CD4-positive, alpha-beta T cell (primary cell): ENCODE results near the gene XCR1. TPM values are rescaled to one million over a fixed set of nuclear protein-coding genes. Genes with fewer than 3 reads are reported as not detected.
A peak's percentile ranks its signal among the peaks of the same experiment; 100 is the strongest.

Experiments
- ATAC-seq: fragments of 200-7000 bp; cut with Tn5 transposase; one replicate; pipeline ENCODE4 v1.10.0; 2022; ENCODE audit warnings: mild to moderate bottlenecking; ENCODE audit not compliant: poor library complexity
- CTCF ChIA-PET: fragments of 350-600 bp; sonication (Branson Sonifier 250); formaldehyde crosslinking; loops from one replicate; lab custom pipeline; 2021; ENCODE audit warnings: antibody characterized with exemption, inconsistent platforms; lab: Charles Lee
- POLR2A ChIA-PET: fragments of 350-600 bp; sonication (Branson Sonifier 250); formaldehyde crosslinking; loops from one replicate; lab custom pipeline; 2021; ENCODE audit warnings: antibody characterized with exemption, inconsistent platforms; lab: Charles Lee
- DNase-seq, 14 experiments: peaks; one replicate each; pipeline ENCODE4 v3.0.0-alpha.2; 2013 to 2020; ENCODE audit warnings: mixed read lengths in 2 of 14
- H3K27ac ChIP-seq, 2 donors: one replicate each; pipeline versions ENCODE4 v1.5.1 to v1.7.0; 2013; ENCODE audit warnings: low read length in 2 of 2, low read depth in 1 of 2, mild to moderate bottlenecking in 1 of 2
- H3K27me3 ChIP-seq, 2 experiments: 1 replicate in 1 of 2; 2 replicates in 1 of 2; pipeline versions ENCODE4 v1.6.1 to v1.7.0; 2013; ENCODE audit warnings: low read length in 2 of 2, control low read depth in 1 of 2, mild to moderate bottlenecking in 1 of 2, moderate library complexity in 1 of 2; ENCODE audit not compliant: insufficient read depth in 2 of 2, control insufficient read depth in 1 of 2
- H3K36me3 ChIP-seq: one replicate; pipeline ENCODE4 v1.6.1; 2013; ENCODE audit warnings: low read length, control low read depth; ENCODE audit not compliant: insufficient read depth
- H3K4me1 ChIP-seq: one replicate; pipeline ENCODE4 v1.6.1; 2013; ENCODE audit warnings: low read length, control low read depth; ENCODE audit not compliant: insufficient read depth
- H3K4me3 ChIP-seq: one replicate; pipeline ENCODE4 v1.5.1; 2013; ENCODE audit warnings: mild to moderate bottlenecking, low read length, moderate library complexity
- H3K9me3 ChIP-seq, 2 experiments: 1 replicate in 1 of 2; 2 replicates in 1 of 2; pipeline versions ENCODE4 v1.6.1 to v1.7.0; 2013; ENCODE audit warnings: low read length in 2 of 2, mild to moderate bottlenecking in 2 of 2, control low read depth in 1 of 2, moderate library complexity in 1 of 2; ENCODE audit not compliant: control insufficient read depth in 1 of 2, insufficient read depth in 1 of 2
- H3K27ac Mint-ChIP-seq: one replicate; pipeline ENCODE4 v1.8.0; 2020; ENCODE audit warnings: mixed read lengths
- H3K27me3 Mint-ChIP-seq: one replicate; pipeline ENCODE4 v1.8.0; 2021; ENCODE audit warnings: mixed read lengths
- H3K36me3 Mint-ChIP-seq: one replicate; pipeline ENCODE4 v1.8.0; 2021; ENCODE audit warnings: low read depth, mixed read lengths
- H3K4me1 Mint-ChIP-seq: one replicate; pipeline ENCODE4 v1.8.0; 2021; ENCODE audit warnings: low read depth, mixed read lengths
- H3K4me3 Mint-ChIP-seq: one replicate; pipeline ENCODE4 v1.8.0; 2020; ENCODE audit warnings: mild to moderate bottlenecking, mixed read lengths
- H3K9me3 Mint-ChIP-seq: one replicate; pipeline ENCODE4 v1.8.0; 2020; ENCODE audit warnings: mixed read lengths
- CTCF ChIP-seq: fragments of 200-600 bp; IDR thresholded peaks from one replicate; pipeline ENCODE4 v1.8.0; 2022; ENCODE audit warnings: antibody characterized with exemption, mild to moderate bottlenecking
- intact Hi-C, 2 experiments: fragments of 100-400 bp; cut with DNase I in 1 of 2; cut with micrococcal nuclease in 1 of 2; formaldehyde crosslinking; loops; one replicate each; pipeline versions ENCODE4 v1.15.1 to v1.9.0; 2023 to 2025; cut with DNase I, micrococcal nuclease
- total RNA-seq, 174 experiments: library from RNA in 2 of 174; stranded (reverse) in 2 of 174; gene quantifications; one replicate each; pipeline ENCODE4 v1.2.3 and lab custom pipeline; 2021 to 2026

The XCR1 gene
- total RNA-seq, 2 experiments from 2014 or later: 0.14 to 0.20 TPM

GRCh38 chr3:45994419-45995235 lies 32.7 kb downstream of the XCR1 start:
- peak in 13 of 14 experiments; percentile 9 to 82 (median 22) for DNase-seq
- ATAC-seq: peak; percentile 10
- Histone ChIP-seq H3K36me3 (peaks cover 8% of the 10 kb centered on the region), H3K27me3 (no peaks in the 10 kb centered on the region), H3K27ac (peak overlapping the region; percentile 75 to 90), H3K4me3 (peak overlapping the region; percentile 87), H3K9me3 (no peaks in the 10 kb centered on the region), H3K4me1 (peaks cover 59% of the 10 kb centered on the region)
- no peaks in the 10 kb centered on the region for H3K27me3 Mint-ChIP-seq
- peak overlapping the region; percentile 92 for H3K27ac Mint-ChIP-seq
- POLR2A ChIA-PET: interaction anchor here (0.6 to 4.7 kb wide), 9 partner anchors 19 to 544 kb away, joined by 3 to 42 read pairs (median 7); partner anchors contain the start of gene CXCR6
- TF ChIP-seq CTCF: no peak
- intact Hi-C loops: loop anchor here (1.0 to 5.0 kb wide), 7 partner anchors 14 to 152 kb away; partner anchors contain the start of gene LZTFL1 (in 1 of the 2)
- H3K4me3 Mint-ChIP-seq: peak overlapping the region; percentile 94
- CTCF ChIA-PET: interaction anchor here (0.9 to 1.6 kb wide), 4 partner anchors 29 to 635 kb away, joined by 3 to 5 read pairs (median 4); no protein-coding TSS in a partner anchor
- H3K36me3 Mint-ChIP-seq: peaks cover 14% of the 10 kb centered on the region
- peaks cover 60% of the 10 kb centered on the region for H3K4me1 Mint-ChIP-seq
- no peaks in the 10 kb centered on the region for H3K9me3 Mint-ChIP-seq

- ATAC-seq (peak; percentile 42), DNase-seq (peak in 11 of 14 experiments; percentile 8 to 74 (median 37))
- H3K9me3 ChIP-seq: no peaks in the 10 kb centered on the region
- Mint-ChIP-seq H3K9me3 (no peaks in the 10 kb centered on the region), H3K4me3 (peak overlapping the region; percentile 83), H3K27me3 (no peaks in the 10 kb centered on the region), H3K36me3 (peaks cover 14% of the 10 kb centered on the region), H3K4me1 (peaks cover 69% of the 10 kb centered on the region), H3K27ac (peak overlapping the region; percentile 92)
- POLR2A ChIA-PET: interaction anchor here (0.6 to 4.7 kb wide), 5 partner anchors 17 to 361 kb away, joined by 3 to 42 read pairs (median 14); partner anchors contain the start of gene CXCR6
- no peak for TF ChIP-seq CTCF
- intact Hi-C loops: loop anchor here (5.0 kb wide), 2 partner anchors 41 to 46 kb away; no protein-coding TSS in a partner anchor
- H3K27ac ChIP-seq: no peak overlapping the region
- no peaks in the 10 kb centered on the region for H3K27me3 ChIP-seq
- H3K36me3 ChIP-seq: peaks cover 8% of the 10 kb centered on the region
- no peak overlapping the region for H3K4me3 ChIP-seq
- H3K4me1 ChIP-seq: peaks cover 69% of the 10 kb centered on the region
- CTCF ChIA-PET: interaction anchor here (0.6 to 1.6 kb wide), 6 partner anchors 13 to 636 kb away, joined by 3 to 5 read pairs (median 4); no protein-coding TSS in a partner anchor
Measured at GRCh38 chr3:45993421-45994027, 33.8 kb downstream of the XCR1 start.

- Histone ChIP-seq H3K9me3 (no peaks in the 10 kb centered on the region), H3K27me3 (no peaks in the 10 kb centered on the region), H3K4me3 (no peak overlapping the region), H3K27ac (no peak overlapping the region), H3K36me3 (peaks cover 8% of the 10 kb centered on the region), H3K4me1 (peaks cover 76% of the 10 kb centered on the region)
- H3K27ac Mint-ChIP-seq: peak overlapping the region; percentile 92
- H3K9me3 Mint-ChIP-seq: no peaks in the 10 kb centered on the region
- ATAC-seq (no peak), DNase-seq (peak in 1 of 14 experiments; percentile 53)
- ChIA-PET CTCF (interaction anchor here (0.7 to 1.6 kb wide), 4 partner anchors 12 to 54 kb away, joined by 3 to 5 read pairs (median 4); no protein-coding TSS in a partner anchor), POLR2A (interaction anchor here (0.6 to 4.7 kb wide), 2 partner anchors 17 to 362 kb away, joined by 3 to 42 read pairs; no protein-coding TSS in a partner anchor)
- intact Hi-C loops: loop anchor here (5.0 kb wide), 2 partner anchors 41 to 46 kb away; no protein-coding TSS in a partner anchor
- no peaks in the 10 kb centered on the region for H3K27me3 Mint-ChIP-seq
- peak overlapping the region; percentile 83 for H3K4me3 Mint-ChIP-seq
- H3K36me3 Mint-ChIP-seq: peaks cover 14% of the 10 kb centered on the region
- no peak for TF ChIP-seq CTCF
- peaks cover 75% of the 10 kb centered on the region for H3K4me1 Mint-ChIP-seq
Measured at GRCh38 chr3:45992821-45993221, 34.5 kb downstream of the XCR1 start.
